Measurements from ENCODE around the gene HNRNPH3. TPM values are rescaled to one million over a fixed set of nuclear protein-coding genes. Genes with fewer than 3 reads are reported as not detected.

Gene HNRNPH3
- total and polyA plus RNA-seq, 5 donors from 2014 or later, result 120 to 200 (median 142) TPM

- Mint-ChIP-seq H3K4me3 (peak overlapping the region; percentile 100), H3K27me3 (peaks cover 11% of the 10 kb centered on the region), H3K9me3 (peaks cover 0 to 3% (median 0%) of the 10 kb centered on the region in 7 donors), H3K27ac (peak overlapping the region; percentile 99 to 100 (median 100)), H3K36me3 (peaks cover 19% of the 10 kb centered on the region), H3K4me1 (peaks cover 31 to 64% (median 50%) of the 10 kb centered on the region in 4 donors)
- peak in 1 of 3 donors; percentile 15 for DNase-seq
- peak overlapping the region; percentile 95 for H3K4me3 ChIP-seq (ENCODE audit: low read depth, low read length)
- peaks cover 5% of the 10 kb centered on the region for H3K36me3 ChIP-seq (ENCODE audit: control insufficient read depth, insufficient read depth, low read length)
- H3K27me3 ChIP-seq (ENCODE audit: control insufficient read depth, insufficient read depth, low read length), result no peaks in the 10 kb centered on the region
- peak overlapping the region; percentile 97 for H3K27ac ChIP-seq (ENCODE audit: insufficient read depth, low read length, poor library complexity, severe bottlenecking)
- no peaks in the 10 kb centered on the region for H3K9me3 ChIP-seq (ENCODE audit: control insufficient read depth in 2 of 2, low read length in 2 of 2)
- ATAC-seq (ENCODE audit: low read depth in 2 of 2), result no peak
- peaks cover 43% of the 10 kb centered on the region for H3K4me1 ChIP-seq (ENCODE audit: control insufficient read depth, insufficient read depth, low read length, poor library complexity, severe bottlenecking)
Measured at GRCh38 chr10:68333440-68334431, 1.9 kb downstream of the HNRNPH3 start.

- H3K27ac ChIP-seq (ENCODE audit: insufficient read depth, low read length, poor library complexity, severe bottlenecking), result peak overlapping the region; percentile 97
- Mint-ChIP-seq H3K4me3 (peak overlapping the region; percentile 100), H3K4me1 (peaks cover 31 to 66% (median 54%) of the 10 kb centered on the region in 4 donors), H3K9me3 (peaks cover 0 to 3% (median 0%) of the 10 kb centered on the region in 7 donors), H3K36me3 (peaks cover 30% of the 10 kb centered on the region), H3K27ac (peak overlapping the region; percentile 48 to 99 (median 68)), H3K27me3 (peaks cover 11% of the 10 kb centered on the region)
- peaks cover 17% of the 10 kb centered on the region for H3K36me3 ChIP-seq (ENCODE audit: control insufficient read depth, insufficient read depth, low read length)
- no peaks in the 10 kb centered on the region for H3K27me3 ChIP-seq (ENCODE audit: control insufficient read depth, insufficient read depth, low read length)
- H3K4me3 ChIP-seq (ENCODE audit: low read depth, low read length), result peak overlapping the region; percentile 95
- H3K4me1 ChIP-seq (ENCODE audit: control insufficient read depth, insufficient read depth, low read length, poor library complexity, severe bottlenecking), result peaks cover 43% of the 10 kb centered on the region
- ATAC-seq (ENCODE audit: low read depth in 2 of 2) (no peak), DNase-seq (peak in 1 of 3 donors; percentile 16)
- no peaks in the 10 kb centered on the region for H3K9me3 ChIP-seq (ENCODE audit: control insufficient read depth in 2 of 2, low read length in 2 of 2)
Measured at GRCh38 chr10:68334672-68335467, 3.0 kb downstream of the HNRNPH3 start.

GRCh38 chr10:68336754-68337351 lies 5.0 kb downstream of the HNRNPH3 start:
- peak overlapping the region; percentile 55 for H3K27ac ChIP-seq (ENCODE audit: insufficient read depth, low read length, poor library complexity, severe bottlenecking)
- peak overlapping the region; percentile 95 for H3K4me3 ChIP-seq (ENCODE audit: low read depth, low read length)
- H3K4me1 Mint-ChIP-seq, result peaks cover 31 to 65% (median 54%) of the 10 kb centered on the region in 4 donors

GRCh38 chr10:68340358-68341080 lies 8.7 kb downstream of the HNRNPH3 start:
- no peaks in the 10 kb centered on the region for H3K9me3 Mint-ChIP-seq
- H3K4me1 Mint-ChIP-seq, result peaks cover 22 to 60% (median 42%) of the 10 kb centered on the region in 4 donors
- Histone ChIP-seq H3K36me3 (ENCODE audit: control insufficient read depth, insufficient read depth, low read length) (peaks cover 73% of the 10 kb centered on the region), H3K27ac (ENCODE audit: insufficient read depth, low read length, poor library complexity, severe bottlenecking) (no peak overlapping the region), H3K27me3 (ENCODE audit: control insufficient read depth, insufficient read depth, low read length) (no peaks in the 10 kb centered on the region), H3K4me3 (ENCODE audit: low read depth, low read length) (no peak overlapping the region), H3K4me1 (ENCODE audit: control insufficient read depth, insufficient read depth, low read length, poor library complexity, severe bottlenecking) (peaks cover 25% of the 10 kb centered on the region), H3K9me3 (ENCODE audit: control insufficient read depth in 2 of 2, low read length in 2 of 2) (no peaks in the 10 kb centered on the region)
- DNase-seq (no peak), ATAC-seq (ENCODE audit: low read depth in 2 of 2) (no peak)
- H3K27me3 Mint-ChIP-seq, result no peaks in the 10 kb centered on the region
- H3K36me3 Mint-ChIP-seq, result peaks cover 43% of the 10 kb centered on the region
- H3K4me3 Mint-ChIP-seq, result no peak overlapping the region
- peak overlapping the region in 1 of 3 donors; percentile 27 for H3K27ac Mint-ChIP-seq

More at GRCh38 chr10:68336754-68337351, 5.0 kb downstream of the HNRNPH3 start:
- H3K4me1 ChIP-seq (ENCODE audit: control insufficient read depth, insufficient read depth, low read length, poor library complexity, severe bottlenecking), result peaks cover 36% of the 10 kb centered on the region
- H3K27me3 ChIP-seq (ENCODE audit: control insufficient read depth, insufficient read depth, low read length), result no peaks in the 10 kb centered on the region
- Mint-ChIP-seq H3K27me3 (peaks cover 2% of the 10 kb centered on the region), H3K4me3 (peak overlapping the region; percentile 47 to 100 (median 100)), H3K9me3 (peaks cover 0 to 2% (median 0%) of the 10 kb centered on the region in 7 donors), H3K36me3 (peaks cover 45% of the 10 kb centered on the region), H3K27ac (peak overlapping the region; percentile 78 to 99 (median 85))
- no peak for DNase-seq
- no peaks in the 10 kb centered on the region for H3K9me3 ChIP-seq (ENCODE audit: control insufficient read depth in 2 of 2, low read length in 2 of 2)
- peaks cover 37% of the 10 kb centered on the region for H3K36me3 ChIP-seq (ENCODE audit: control insufficient read depth, insufficient read depth, low read length)
- no peak for ATAC-seq (ENCODE audit: low read depth in 2 of 2)

- H3K27me3 Mint-ChIP-seq, result peaks cover 4% of the 10 kb centered on the region
- no peaks in the 10 kb centered on the region for H3K4me1 ChIP-seq (ENCODE audit: control insufficient read depth, insufficient read depth, low read length, poor library complexity, severe bottlenecking)
- no peak overlapping the region for H3K4me3 Mint-ChIP-seq
- H3K27ac Mint-ChIP-seq, result no peak overlapping the region
- peaks cover 37% of the 10 kb centered on the region for H3K36me3 Mint-ChIP-seq
- DNase-seq (no peak), ATAC-seq (ENCODE audit: low read depth in 2 of 2) (no peak)
- H3K4me1 Mint-ChIP-seq, result peaks cover 0 to 44% (median 23%) of the 10 kb centered on the region in 4 donors
- no peak overlapping the region for H3K4me3 ChIP-seq (ENCODE audit: low read depth, low read length)
- peaks cover 87% of the 10 kb centered on the region for H3K36me3 ChIP-seq (ENCODE audit: control insufficient read depth, insufficient read depth, low read length)
- no peaks in the 10 kb centered on the region for H3K27me3 ChIP-seq (ENCODE audit: control insufficient read depth, insufficient read depth, low read length)
- H3K27ac ChIP-seq (ENCODE audit: insufficient read depth, low read length, poor library complexity, severe bottlenecking), result peak overlapping the region; percentile 9
- no peaks in the 10 kb centered on the region for H3K9me3 ChIP-seq (ENCODE audit: control insufficient read depth in 2 of 2, low read length in 2 of 2)
- H3K9me3 Mint-ChIP-seq, result no peaks in the 10 kb centered on the region
Measured at GRCh38 chr10:68342909-68343516, 11.1 kb downstream of the HNRNPH3 start.

GRCh38 chr10:68345621-68346020 lies 13.8 kb downstream of the HNRNPH3 start:
- Histone ChIP-seq H3K36me3 (ENCODE audit: control insufficient read depth, insufficient read depth, low read length) (peaks cover 63% of the 10 kb centered on the region), H3K4me3 (ENCODE audit: low read depth, low read length) (no peak overlapping the region), H3K27ac (ENCODE audit: insufficient read depth, low read length, poor library complexity, severe bottlenecking) (peak overlapping the region; percentile 5), H3K27me3 (ENCODE audit: control insufficient read depth, insufficient read depth, low read length) (no peaks in the 10 kb centered on the region), H3K9me3 (ENCODE audit: control insufficient read depth in 2 of 2, low read length in 2 of 2) (no peaks in the 10 kb centered on the region), H3K4me1 (ENCODE audit: control insufficient read depth, insufficient read depth, low read length, poor library complexity, severe bottlenecking) (no peaks in the 10 kb centered on the region)
- H3K9me3 Mint-ChIP-seq, result no peaks in the 10 kb centered on the region
- H3K36me3 Mint-ChIP-seq, result peaks cover 18% of the 10 kb centered on the region
- no peak for ATAC-seq (ENCODE audit: low read depth in 2 of 2)
- H3K27ac Mint-ChIP-seq, result peak overlapping the region in 1 of 3 donors; percentile 53
- peaks cover 4 to 32% (median 15%) of the 10 kb centered on the region in 4 donors for H3K4me1 Mint-ChIP-seq
- peaks cover 4% of the 10 kb centered on the region for H3K27me3 Mint-ChIP-seq
- no peak for DNase-seq
- H3K4me3 Mint-ChIP-seq, result no peak overlapping the region

All from CD4-positive, CD25-positive, alpha-beta regulatory T cell (primary cell).